Germinal center (tissue), 1 donor: Measurements from ENCODE around the gene ZDHHC11.
"Not testable (repeated sequence)": the region's sequence is repeated elsewhere in the genome, so short reads cannot be mapped to it uniquely, and the experiment has no call there.

Experiments
- DNase-seq: peaks from one replicate; pipeline ENCODE4 v3.0.0; 2012; ENCODE audit warnings: mixed read lengths, low spot score

ZDHHC11 gene

DNA sequence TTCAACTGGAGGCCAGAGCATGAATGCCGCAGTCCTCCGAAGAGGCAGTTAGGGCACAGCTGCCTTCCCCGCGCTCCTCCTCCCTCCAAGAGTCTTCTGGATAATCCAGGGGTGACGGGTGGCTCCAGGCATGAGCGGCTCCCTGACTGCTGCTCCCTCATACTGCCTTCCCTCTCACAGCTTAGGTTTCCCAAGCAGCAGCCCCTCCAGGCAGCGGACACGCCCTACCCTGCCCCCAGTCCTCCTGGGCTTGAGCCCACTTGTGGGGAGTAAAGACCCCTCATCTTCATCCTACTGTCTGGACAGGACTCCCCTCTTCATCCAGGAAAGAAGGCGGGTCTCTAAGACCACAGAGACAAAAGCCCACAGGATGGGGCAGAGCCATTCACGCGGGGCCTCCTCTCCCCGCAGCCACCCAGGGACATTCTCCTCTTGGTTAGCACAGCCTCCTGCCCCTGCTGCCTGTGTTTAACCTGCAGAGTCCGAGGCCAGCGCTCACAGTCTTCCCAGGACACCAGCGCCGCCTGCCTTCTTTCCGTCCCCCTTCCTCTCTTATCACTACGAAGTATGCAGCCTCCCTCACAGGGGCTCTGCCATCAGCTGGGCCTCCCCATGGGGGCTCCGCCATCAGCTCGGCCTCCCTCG lies 5.6 kb downstream of the ZDHHC11 start:
- not testable (repeated sequence) for DNase-seq

GRCh38 chr5:844426-844825 lies 6.4 kb downstream of the ZDHHC11 start:
- DNase-seq = not testable (repeated sequence)

DNA sequence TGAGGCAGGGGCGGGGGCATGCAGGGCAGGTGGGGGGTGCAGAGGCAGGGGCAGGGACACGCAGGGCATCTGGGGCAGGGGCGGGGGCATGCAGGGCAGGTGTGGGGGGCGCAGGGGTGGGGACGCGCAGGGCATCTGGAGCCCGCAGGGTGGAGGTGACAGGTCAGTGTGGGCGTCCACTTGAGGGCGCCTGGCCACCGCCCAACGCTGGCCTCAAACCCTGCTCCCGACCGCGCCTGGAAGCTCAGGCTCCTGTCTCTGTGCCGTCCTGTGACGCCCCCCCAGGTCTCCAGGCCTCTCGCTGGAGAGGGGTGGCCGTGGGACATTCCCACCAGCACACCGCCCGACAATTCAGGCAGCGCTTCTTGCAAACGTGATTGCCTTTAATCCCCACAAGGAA lies 6.9 kb downstream of the ZDHHC11 start:
- not testable (repeated sequence) for DNase-seq

- not testable (repeated sequence) for DNase-seq
Observed at GRCh38 chr5:843371-843770, 7.4 kb downstream of the ZDHHC11 start.

- not testable (repeated sequence) for DNase-seq
Observed at GRCh38 chr5:842402-843221, 8.2 kb downstream of the ZDHHC11 start.

- not testable (repeated sequence) for DNase-seq
Observed at GRCh38 chr5:841531-842401, 9.0 kb downstream of the ZDHHC11 start.

- DNase-seq = not testable (repeated sequence)
Observed at GRCh38 chr5:840974-841435, 9.8 kb downstream of the ZDHHC11 start.

DNA sequence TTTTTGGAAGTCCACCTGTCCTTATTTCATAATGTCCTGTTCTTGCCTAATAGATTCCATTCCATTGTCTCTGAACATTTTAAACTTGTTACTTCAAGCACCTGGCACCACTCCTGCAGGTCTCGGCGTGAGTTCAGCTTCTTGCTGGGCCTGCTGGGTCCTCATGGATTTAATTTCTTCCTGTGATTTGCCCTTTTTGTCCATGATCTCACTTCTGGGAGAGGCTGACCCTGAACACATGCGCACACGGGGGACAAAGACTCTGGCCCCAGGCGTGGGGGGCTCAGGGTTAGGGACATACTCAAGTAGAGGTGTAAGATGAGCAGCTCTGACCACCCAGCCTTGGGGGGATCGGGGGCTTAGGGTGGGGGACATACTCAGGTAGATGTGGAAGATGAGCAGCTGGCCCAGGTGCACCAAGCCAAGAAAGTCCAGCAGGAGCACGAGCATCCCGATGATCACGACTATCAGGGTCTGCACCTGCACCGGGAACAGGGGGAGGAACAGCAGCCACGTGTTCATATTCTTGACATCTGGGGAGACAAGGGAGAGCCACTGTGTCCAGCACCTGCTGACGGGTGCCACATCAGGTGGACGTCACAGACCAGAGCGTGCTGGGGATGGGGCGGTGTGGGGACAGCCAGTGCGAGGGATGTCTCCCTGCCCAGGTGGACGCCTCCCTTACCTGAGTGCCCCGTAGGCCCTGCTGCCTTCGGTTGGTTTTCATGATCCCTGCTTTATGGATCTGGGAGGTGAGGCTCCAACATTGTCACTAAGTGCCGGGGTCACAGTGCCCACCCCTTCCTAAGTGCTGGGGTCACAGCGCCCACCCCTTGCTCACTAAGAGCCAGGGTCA lies 10.4 kb downstream of the ZDHHC11 start:
- DNase-seq = not testable (repeated sequence)

DNA sequence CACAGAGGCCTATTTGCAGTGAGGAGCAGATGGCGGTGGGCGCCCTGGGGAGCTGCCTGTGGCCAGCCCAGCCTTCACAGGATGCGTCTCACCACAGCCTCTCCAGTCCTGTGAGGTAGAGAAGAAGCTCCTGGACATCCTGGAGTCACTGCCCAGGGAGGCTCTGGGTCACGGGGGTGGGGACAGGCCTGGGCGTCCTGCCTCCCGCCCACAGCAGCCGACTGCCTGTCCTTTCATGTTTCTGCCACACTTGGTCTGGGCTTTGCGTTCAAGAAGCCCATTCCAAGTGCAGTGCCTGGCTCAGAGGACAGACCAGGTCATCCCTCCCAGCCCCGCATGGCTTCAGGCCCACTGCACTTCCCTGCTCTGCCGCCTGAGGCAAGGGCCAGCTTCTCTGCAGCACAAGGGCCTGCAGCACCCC lies 12.3 kb downstream of the ZDHHC11 start:
- DNase-seq = not testable (repeated sequence)

DNA sequence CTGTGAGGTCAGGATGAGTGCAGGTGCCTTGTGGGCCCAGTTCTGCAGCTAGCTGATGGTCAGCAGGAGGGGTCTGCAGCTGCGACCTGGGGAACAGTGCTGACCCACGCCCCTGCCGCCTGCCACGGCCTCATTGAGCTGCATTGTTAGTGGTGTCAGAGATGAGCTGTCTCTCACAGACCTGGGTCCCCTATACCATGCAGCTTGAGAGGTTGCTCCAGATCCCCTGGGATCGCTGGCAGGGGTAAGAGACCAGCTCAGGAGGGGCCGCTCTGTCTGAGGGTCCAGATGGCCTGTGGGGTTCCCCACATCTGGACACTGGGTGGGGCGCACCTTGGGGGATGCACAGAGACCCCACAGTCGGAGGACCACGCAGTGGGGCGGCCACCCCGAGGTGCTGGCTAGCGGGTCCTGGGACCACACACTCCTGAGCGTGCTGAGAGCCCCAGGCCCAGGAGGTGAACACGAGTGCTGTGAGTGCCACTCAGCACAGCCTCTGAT lies 13.1 kb downstream of the ZDHHC11 start:
- not testable (repeated sequence) for DNase-seq

DNA sequence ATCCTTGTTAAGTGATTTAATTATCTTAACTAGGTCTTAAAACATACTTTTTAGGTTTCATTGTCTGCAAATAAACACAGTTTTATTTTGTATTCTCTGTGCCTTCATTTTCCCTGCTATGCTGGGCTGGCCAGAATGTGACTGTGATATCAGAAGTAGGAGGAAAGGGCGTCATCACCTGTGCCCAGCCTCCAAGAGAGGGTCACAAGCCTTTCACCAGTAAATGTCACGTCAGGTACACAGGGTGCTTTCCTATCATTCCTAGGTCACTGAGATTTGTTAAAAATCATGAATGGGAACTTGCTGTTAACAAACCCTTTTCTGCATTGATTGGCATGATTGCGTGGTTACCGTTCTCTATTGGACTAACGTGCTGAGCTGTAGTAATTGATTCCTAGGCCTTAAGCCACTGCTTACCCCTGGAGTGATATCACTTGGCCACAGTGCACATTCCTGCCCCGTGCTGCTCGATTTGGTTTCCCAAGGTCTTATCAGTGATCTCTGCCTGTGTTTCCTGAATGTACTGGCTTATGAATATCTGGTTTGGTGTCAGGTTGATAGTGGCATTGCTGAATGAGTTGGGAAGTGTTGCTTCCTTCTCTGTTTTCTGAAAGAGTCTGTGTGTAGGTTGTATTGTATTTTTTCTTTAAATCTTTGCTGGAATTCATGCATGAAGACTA lies 14.7 kb downstream of the ZDHHC11 start:
- DNase-seq = not testable (repeated sequence)

DNA sequence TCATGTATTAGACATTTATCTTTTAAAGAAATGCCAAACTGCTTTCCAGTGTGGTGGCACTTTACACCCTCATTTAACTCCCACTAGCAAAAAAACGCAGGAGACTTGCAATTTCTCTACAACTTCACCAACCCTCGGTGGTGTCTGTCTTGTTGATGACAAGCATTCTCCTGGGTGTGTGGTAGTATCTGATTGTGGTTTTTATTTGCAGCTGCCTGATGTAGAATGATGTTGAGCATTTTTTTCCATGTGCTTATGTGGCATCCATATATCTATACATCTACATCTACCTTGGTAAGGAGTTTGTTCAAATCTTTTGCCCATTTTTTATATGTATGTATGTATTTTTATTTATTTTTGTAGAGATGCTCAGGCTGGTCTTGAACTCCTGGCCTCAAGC lies 16.8 kb downstream of the ZDHHC11 start:
- not testable (repeated sequence) for DNase-seq

GRCh38 chr5:828194-828593 lies 22.6 kb downstream of the ZDHHC11 start:
- DNase-seq = not testable (repeated sequence)

GRCh38 chr5:825544-825943 lies 25.2 kb downstream of the ZDHHC11 start:
- not testable (repeated sequence) for DNase-seq

DNA sequence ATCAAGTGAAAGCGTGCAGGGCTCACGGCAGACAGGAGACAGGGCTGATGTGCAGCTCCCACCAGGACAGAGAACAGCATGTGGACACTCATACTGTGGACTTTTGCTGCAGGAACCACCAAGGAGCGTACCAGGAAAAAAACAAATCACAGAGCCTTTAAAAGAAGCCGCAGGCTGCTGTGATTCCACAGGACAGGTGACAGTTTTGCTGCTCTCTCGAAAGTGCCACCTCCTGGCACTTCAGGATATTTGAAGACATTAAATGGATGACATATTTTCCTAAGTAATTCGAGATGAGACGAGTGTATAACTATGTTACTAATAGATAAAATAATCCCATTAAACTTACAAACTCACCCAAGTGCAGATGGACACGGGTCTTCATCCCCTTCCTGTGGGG lies 29.3 kb downstream of the ZDHHC11 start:
- DNase-seq = no peak

DNA sequence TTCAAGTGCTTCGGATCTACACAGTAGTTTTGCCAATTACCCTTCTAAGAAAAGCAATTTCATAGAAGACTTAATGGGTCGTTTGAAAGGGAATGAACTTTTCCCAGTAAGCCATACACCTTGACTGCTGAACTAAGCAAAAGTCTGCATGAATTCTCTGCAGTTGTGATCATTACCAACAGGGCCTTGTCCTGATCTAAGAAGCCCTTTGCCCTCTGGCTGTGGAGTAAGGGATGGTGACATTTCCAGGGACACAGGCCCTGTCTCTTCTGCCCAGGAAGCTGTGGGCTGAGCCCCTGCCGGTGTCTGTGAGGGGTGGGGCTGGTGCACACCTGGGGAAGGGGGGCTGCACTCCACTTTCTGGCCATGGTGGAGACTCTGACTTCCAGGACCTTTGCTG lies 30.5 kb downstream of the ZDHHC11 start:
- no peak for DNase-seq

DNA sequence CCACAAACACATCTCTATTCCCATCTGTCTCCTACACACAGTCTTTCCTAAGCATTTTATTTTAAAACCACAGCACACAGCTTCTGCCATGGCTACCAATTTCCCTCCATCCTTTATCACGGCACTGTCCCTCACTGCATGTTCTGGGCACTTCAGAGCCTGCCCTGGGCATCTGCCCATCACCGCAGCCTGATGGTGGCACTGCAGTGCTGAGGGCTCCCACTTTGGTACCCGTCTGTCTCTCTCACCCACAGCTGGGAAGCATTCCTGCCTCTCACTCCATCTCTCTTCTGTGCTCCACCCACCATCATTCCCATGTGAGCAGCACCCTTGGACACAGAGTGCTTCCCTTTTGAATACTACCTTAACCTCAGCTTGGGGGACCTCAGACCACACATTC lies 31.7 kb downstream of the ZDHHC11 start:
- no peak for DNase-seq

DNA sequence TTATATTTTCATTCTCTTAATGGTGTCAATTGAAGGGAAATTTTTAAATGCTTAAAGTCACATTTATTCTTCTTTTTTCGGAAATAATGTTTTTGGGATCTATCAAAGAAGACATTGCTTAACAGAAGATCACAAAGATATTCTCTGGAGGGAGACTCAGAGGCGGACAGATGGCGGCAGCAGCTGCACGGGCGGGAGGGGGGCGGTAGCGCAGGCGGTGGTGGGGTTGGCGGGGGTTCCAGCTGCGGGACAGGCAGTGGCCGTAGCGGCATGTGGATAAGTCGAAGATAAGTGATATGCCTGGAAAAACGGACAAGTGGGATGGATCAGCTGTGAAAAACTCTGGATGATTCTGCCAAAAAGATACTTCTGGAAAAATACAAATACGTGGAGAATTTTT lies 34.6 kb downstream of the ZDHHC11 start:
- DNase-seq = no peak

- no peak for DNase-seq
Observed at GRCh38 chr5:815449-815848, 35.3 kb downstream of the ZDHHC11 start.

- not testable (repeated sequence) for DNase-seq
Observed at GRCh38 chr5:813575-813974, 37.2 kb downstream of the ZDHHC11 start.
